Measurements from ENCODE around the gene ZNF32.
A peak's percentile ranks its signal among the peaks of the same experiment; 100 is the strongest.

Gene ZNF32

DNA sequence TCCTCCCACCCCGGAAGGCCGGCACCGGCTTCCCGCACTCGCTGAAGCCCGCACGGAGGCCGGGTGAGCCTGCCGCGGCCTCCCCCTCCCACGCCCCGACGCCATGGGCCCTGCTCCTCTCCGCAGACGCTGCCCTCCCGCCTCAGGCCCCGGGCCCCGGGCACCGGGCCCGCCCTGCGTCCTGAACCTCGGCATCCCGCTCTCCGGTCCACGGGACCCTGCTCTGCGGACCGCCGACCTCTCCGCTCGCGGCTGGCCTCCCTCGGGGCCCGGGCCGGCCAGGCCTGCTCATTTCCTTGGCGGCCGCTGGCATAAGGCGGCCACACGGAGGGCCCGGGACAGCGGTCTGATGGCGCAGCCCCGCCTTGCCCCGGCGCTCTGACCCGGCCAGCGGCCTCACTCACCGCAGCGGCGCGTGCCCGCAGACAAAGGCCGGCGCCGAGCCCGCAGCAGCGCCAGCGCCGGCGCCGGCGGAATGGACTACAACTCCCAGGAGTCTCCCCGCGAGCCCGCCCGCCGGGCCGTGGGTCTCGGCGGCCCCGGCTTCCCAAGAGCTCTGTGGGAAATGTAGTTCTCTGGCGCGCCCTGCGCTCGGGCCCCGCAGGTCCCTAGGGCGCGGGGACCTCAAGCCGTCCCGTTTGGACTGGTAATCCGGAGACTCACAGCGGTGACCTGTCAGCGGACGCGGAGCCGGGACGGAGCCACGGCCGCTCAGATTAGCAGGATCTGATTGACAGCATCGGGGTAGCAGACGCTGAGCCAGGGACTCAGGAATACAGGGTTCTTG, at the start of gene ZNF32:
TSS of gene ZNF32 (minus strand) at position 484 of the 787 bp plus-strand sequence. CDS start 2,748 bp downstream, outside the sequence.
- DNase-seq = peak; percentile 79 to 80

- no peak for DNase-seq
Measured at GRCh38 chr10:43698156-43698555, 49.5 kb upstream of the ZNF32 start.

- DNase-seq = no peak
Measured at GRCh38 chr10:43696909-43697483, 48.3 kb upstream of the ZNF32 start.

DNA sequence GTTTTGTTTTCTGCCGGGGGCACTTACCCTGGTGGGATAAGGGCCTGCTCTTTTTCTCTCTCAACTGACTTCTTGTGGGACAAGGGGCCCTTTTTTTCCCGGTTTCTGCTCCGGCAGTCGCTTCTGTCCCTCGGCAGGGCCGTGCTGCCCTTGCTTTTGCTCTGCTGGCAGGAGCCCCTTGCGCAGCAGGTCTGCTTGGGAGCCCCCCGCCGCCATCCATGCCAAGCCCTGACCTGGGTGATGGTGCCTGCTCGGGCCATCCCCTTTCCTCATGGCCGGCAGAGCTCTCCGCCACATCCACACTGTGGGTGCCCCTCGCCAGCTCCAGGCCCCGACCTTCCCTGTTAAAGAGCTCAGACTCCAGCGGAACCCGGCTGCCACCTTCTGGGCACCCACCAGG, 47.0 kb upstream of the ZNF32 start:
- no peak for DNase-seq

DNA sequence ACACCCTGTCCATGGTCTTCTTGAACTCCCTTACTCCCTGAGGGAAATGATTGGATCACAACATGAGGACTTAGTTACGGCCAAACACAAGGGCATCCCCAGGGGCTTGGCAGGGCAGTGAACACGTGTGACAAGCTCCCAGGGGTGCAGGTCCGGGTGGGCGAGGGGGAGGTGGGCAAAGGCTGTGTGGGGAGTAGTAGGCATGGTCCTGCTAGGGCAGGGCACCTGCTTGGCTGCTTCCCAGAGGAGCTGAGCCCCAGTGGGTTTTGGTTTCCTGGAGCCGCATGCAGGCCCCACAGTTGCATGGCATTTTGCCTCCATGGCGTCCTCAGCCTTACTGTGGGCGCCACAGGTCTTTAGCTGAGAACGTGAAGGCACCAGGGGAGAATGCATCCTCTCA, 46.6 kb upstream of the ZNF32 start:
- DNase-seq = no peak

GRCh38 chr10:43694526-43694925, 45.8 kb upstream of the ZNF32 start:
- DNase-seq = no peak

- no peak for DNase-seq
Measured at GRCh38 chr10:43693602-43694001, 44.9 kb upstream of the ZNF32 start.

DNA sequence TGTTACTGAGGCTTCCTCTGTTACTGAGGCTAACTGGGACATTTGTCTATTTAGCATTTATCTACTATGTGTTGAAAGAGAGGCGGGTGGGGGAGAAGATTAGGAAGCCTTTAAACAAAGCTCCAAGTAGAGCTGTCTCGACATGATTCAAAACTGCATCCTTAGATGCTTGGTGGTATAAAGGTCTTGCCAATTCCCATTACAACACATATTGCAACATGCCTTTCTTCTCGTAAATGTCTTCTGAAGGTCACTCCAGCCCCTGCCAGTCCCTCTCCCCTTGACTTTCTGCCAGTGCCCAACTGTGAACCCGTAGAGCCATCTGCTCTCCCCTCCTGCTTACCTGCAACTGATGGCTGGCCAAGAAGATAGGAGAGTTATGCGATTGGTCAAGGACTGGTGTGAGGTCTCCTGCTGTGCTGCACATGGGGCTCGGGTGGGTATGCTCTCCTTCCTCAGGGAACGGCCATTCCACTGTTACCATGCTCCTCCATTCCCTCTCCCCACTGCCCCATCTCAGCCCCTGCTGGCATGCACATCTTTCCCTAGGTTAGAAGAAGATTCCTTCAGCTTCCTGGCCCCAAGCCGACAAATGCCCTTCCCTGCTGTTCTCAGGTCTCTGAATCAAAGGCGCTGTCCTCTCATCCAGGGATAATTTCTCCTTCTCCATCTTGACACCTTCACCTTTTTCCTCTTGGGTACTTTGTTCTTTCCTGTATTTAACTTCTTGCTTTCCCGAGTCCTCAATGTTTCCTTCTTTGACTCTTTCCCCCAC, 43.6 kb upstream of the ZNF32 start:
- no peak for DNase-seq

- DNase-seq = no peak
Measured at GRCh38 chr10:43691485-43691884, 42.8 kb upstream of the ZNF32 start.

DNA sequence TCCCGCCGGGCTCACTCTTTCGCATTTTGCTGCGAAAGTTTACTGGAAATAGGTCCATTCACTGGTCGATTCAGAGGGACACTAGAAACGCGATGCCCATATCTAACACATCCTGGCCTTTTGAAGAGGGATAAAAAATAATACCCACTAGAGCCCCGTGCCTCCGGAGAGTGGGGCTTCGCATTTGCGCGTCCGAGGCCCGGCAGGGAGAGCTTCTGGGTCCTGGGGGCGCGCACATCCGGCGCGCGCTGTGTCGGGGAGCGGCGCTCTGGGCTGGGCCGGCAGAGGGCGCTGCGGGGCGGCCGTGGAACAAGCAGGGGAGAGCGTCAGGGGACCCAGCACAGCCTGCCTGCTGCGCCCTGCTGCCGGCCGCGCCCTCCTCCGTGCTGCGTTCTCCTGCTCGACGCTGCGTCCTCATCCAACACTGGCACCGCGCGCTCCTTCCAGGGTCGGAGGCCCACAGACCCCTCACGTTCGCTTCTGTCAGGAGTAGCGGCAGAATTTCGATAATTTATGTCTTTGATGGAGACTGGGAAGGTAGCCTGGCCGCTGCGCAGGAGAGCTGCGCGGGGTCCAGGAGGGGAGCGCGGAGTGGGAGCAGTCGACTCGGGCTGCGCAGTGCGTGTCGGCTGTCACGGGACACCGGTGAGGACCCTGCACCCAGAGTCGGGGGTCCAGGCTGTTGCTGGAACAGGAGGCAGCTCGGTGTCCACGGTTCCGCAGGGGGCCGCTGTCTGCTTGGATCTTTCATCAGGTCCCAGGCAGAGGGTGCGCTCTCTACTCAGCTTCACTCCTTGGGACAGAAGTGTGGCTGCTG, 41.5 kb upstream of the ZNF32 start:
- DNase-seq = peak; percentile 76 to 90

DNA sequence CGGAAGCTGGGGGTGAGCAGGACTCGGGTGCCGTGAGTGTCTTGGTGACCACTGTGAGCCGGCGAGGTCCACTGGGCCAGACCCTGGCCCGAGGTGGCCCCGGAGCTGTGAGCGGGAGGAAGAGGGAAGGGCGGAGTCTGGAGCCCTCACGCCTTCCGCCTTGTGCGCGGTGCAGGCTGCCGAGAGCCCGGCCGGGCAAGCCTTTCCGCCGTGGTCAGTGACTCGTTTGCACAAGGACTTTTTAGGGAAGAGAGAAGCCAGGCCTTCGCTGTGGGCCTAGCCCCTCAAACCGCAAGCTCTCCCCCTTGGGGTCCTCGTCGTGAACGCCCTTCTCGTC, 40.9 kb upstream of the ZNF32 start:
- peak; percentile 5 to 35 for DNase-seq

DNA sequence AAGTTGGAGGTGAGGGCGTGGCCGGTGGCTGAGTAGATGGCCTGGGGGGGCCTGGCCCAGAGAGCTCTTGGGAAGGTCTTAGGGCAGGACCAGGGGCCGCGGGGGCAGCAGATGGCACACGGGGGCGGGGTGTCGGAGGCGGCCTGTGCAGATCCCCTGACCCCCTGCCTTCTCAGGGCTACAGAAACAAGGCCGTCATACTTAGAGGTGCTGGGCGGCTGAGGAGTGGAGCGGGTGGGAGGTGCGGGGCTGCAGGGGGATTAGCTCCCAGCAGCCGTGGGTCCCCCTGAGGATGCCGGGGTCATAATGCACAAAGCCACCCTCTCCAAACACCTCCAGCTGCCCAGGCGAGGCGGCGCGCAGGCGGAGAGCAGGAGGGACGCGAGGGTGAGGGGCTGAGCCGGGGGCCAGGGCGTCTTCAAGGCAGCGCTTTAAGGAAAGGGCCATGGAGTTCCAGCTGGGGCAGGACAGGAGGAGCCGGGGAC, 40.4 kb upstream of the ZNF32 start:
- DNase-seq = no peak

GRCh38 chr10:43688348-43688892, 39.7 kb upstream of the ZNF32 start:
- no peak for DNase-seq

- DNase-seq = no peak
Measured at GRCh38 chr10:43687373-43687772, 38.7 kb upstream of the ZNF32 start.

- no peak for DNase-seq
Measured at GRCh38 chr10:43686414-43686813, 37.7 kb upstream of the ZNF32 start.

DNA sequence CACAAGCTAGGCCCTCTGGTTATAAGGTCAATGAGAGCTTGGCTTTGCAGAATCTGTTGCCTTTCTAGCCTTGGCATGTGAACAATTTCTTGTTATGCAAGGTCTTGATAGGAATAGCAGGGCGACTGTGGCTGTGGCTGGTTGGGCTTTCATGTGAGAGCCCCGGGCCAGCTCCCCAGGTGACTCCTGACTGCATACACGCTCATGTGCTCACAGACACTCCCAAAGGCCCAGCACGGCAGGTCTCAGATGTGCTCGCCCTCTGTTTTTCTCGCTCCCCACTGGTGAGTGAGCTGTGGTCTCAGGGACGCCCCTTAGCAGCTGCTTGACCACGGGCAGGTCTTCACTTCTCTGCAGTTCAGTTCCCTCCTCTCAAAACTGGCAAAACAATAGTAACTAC, 37.1 kb upstream of the ZNF32 start:
- no peak for DNase-seq

DNA sequence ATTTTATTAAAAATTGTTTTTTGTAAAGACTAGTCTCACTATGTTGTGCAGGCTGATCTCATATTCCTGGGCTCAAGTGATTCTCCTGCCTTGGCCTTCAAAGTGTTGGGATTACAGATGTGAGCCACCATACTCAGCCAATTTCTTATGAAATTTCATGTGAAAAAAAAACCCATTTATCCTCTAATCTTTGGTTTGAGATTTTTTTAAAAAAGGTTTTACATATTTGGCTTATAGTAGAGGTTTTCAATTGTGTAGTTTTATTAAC, 35.5 kb upstream of the ZNF32 start:
- DNase-seq = no peak

DNA sequence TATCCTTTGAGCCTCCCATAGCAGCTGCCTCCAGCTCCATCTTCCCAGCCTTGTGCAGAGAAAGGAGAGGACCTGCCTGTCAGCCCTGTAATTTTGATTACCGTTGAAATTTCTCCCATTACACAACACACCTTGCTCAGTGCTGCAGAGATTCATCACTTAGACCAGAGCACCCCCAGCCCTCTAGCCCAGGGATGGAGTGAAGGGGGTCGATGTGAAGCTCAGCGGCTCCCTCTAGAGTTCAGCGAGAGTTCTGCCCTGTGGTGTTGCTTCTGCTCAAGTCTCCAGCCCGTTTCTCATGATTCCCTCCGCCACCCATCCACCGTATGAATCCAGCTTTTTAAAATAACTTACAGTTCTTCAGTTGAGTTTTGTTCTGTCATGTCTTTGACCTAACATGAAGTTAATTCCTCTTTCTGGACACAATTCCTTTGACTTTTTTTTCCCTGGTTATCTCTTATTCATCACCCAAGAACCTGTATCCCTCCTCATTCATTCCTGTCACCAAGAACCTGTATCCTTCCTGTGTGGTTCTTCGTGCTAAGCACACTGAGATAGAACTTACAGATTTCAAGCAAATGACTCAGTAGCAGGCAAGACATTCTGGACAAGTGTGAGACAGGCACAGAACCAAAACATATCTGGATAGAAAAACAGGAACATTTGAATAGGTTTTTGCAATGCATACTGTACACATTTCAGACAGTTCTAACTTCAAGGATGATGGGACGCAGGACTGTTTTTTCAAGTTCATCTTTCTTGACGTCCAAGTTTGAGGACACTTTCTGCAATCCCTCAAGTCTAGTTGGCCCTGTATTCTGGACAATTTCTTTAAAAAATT, 35.0 kb upstream of the ZNF32 start:
- DNase-seq = no peak

DNA sequence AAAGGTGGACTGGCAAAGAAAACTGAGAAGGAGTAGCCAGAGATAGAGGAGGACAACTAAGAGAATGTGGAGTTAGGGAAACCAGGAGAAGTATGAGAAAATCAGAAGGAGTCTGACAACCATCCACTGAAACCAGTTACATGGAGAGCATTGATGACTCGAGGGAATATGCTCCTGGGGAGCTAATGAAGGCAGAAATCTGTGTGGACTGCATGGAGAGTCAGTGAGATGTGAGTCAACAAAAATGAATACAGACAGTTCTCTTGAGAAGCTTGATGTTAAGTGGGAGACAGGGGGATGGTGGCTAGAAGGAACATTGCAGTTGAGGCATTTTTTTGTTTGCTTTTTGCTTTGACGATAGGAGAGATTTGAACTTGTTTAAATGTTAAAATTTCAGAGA, 34.3 kb upstream of the ZNF32 start:
- no peak for DNase-seq

GRCh38 chr10:43681721-43682120, 33.0 kb upstream of the ZNF32 start:
- DNase-seq = no peak

DNA sequence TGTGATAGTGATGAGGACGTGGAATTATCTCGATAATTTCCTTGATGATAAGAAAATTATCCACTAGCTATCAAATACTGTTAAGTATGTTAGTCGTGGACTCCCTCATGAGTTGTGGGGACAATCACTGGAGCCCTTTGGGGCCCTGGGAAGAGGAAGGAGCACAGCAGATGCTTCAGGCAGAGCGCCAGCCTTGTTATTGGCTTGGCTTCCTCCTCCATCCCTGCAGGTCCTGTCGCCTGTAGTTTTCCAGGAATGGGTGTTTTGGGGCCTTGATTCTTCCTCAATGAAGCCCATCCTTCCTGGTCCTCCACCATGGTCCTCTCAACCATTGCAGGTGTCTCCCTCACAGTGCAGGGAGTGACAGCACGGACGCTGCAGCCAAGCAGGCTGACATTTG, 32.5 kb upstream of the ZNF32 start:
- no peak for DNase-seq

DNA sequence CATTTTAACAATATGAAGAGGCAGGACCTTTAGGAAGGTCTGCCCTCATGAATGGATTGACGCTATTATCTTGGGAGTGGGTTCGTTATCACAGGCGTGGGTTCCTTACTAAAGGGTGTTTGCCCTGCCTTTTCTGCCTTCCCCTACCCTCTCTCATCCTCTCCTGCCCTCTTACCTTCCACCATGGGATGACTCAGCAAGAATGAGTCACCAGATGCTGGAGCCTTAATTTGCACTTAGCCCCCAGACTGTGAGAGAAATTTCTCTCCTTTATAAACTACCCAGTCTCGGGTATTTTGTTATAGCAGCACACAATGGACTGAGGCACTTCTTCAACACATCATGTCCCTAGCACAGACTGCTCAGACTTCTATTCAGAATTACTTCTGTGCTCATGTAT, 31.4 kb upstream of the ZNF32 start:
- DNase-seq = no peak

Data from stimulated activated CD4-positive, alpha-beta T cell treated with anti-CD3 and anti-CD28 coated beads, Interleukin-4, amount 100 ng/mL, for 4 hours (primary cell).